Kasumi-1 (cell line): ENCODE data around the gene THOC2.
"Not testable (repeated sequence)": the region's sequence is repeated elsewhere in the genome, so short reads cannot be mapped to it uniquely, and the experiment has no call there.

Experiments
- DNase-seq, 2 experiments: peaks; one replicate each; lab custom pipeline; 2025; lab: John Stamatoyannopoulos, UW

The THOC2 gene

GRCh38 chrX:123735137-123735536 lies 2.3 kb upstream of the THOC2 start:
- not testable (repeated sequence) for DNase-seq

- not testable (repeated sequence) for DNase-seq
Measured at GRCh38 chrX:123734079-123734478, 1.2 kb upstream of the THOC2 start.

DNA sequence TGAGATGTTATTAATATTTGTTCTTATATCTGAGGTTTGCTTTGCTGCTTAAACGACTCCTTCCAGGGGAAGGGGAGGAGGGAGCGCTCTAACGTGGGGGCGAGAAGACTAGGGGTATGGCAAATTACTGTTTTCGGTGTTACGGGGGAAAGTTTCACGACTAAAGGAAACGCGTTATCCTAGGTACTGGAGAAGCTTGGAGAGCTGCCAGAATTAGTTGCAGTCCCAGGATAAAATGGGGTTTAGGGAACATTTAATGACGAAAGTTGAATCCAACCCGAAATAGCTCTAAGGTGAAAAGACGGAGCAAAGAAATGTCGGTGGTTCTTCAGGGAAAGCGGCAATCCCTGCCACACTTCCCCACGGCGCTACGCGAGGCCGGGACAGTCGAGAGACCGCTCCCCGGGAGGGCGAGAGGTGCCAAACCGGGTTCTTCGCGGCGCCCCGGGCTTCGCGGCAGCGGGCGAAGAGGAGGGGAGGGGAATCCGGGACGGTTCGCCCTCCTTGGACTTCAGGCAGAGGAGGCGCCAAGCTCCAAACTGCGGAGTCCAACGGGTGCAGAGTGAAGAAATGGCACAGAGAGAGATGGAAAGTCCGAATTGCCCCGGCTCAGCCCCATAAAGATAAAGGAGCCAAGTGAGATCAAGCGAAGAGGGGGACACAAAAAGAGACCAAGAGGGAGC lies 724 bp downstream of the THOC2 start:
- DNase-seq = no peak

- DNase-seq = peak; percentile 2 to 8
Measured at GRCh38 chrX:123731258-123731986, 1.4 kb downstream of the THOC2 start.

DNA sequence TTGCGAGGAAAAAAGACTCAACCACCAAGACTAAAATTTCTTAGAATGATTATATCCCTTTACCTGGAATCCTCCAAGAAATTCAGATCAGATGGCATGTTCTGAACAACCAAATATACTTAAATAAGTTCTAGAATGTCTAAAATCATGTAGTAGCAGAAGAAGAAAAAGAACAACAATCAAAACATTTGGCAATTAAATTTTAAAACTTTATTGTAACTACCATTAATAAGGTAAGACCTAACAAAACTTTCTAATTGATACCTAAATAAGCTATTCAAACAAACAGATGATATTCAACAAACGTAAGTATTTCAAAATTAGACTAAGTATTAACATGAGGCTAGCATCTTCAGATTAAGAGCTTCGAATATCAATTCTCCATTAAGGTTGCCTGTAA lies 4.3 kb downstream of the THOC2 start:
- no peak for DNase-seq

DNA sequence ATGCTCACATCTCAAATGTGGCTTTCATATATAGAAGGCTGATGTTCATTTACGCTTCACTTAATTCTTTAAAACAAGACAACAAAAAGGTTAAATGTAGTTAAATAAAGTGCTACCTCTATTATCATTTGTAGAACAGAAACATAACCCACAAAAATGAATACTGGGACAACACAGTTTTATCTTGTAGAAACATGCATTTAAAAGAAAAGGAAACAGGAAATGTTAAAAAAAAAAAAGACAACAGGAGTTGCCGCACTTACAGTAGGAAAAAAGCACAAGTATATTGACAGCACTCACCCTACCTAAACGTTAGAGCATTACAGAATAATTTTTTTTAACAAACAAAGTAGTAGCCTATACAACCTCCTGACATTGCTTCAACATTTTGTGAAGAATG lies 4.8 kb downstream of the THOC2 start:
- no peak for DNase-seq

DNA sequence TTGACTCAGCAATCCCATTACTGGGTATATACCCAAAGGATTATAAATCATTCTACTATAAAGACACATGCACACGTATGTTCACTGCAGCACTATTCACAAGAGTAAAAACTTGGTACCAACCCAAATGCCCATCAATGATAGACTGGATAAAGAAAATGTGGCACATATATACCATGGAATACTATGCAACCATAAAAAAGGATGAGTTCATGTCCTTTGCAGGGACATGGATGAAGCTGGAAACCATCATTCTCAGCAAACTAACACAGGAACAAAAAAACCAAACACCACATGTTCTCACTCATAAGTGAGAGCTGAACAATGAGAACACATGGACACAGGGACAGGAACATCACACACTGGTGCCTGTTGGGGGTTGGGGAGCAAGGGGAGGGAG lies 10.7 kb downstream of the THOC2 start:
- DNase-seq = not testable (repeated sequence)

DNA sequence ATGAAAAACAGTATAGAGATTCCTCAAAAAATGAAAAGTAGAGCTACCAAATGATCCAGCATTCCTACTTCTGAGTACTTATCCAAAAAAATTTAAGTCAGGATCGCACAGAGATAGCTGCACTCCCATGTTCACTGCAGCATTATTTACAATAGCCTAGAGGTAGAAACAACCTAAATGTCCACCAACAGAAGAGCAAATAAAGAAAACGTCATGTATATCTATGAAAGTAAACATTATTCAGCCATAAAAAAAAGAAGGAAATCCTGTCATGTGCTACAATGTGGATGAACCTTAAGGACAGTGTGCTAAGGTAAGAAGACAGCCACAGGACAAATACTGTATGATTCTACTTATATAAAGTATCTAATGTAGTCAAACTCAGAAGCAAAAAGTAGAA lies 12.4 kb downstream of the THOC2 start:
- DNase-seq = no peak

DNA sequence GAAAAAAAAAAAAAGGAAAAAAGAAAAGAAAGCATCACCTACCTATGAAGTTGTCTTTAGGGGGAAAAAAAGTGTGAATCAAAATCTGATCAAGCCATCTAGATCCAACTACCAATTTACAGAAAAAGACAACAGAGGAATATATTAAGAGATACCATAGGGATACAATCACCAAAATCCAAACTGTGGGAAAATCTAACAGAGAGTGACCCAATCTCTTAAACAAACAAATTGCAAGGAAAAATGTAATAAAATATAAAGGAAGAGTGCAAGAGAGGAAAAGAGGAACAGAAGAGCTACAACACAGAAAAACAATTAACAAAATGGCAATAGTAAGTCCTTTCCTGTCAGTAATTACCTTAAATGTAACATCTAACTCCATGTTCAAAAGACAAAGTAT lies 19.0 kb downstream of the THOC2 start:
- no peak for DNase-seq

- DNase-seq = no peak
Measured at GRCh38 chrX:123713434-123713833, 19.4 kb downstream of the THOC2 start.

- DNase-seq = not testable (repeated sequence)
Measured at GRCh38 chrX:123711201-123711600, 21.7 kb downstream of the THOC2 start.

DNA sequence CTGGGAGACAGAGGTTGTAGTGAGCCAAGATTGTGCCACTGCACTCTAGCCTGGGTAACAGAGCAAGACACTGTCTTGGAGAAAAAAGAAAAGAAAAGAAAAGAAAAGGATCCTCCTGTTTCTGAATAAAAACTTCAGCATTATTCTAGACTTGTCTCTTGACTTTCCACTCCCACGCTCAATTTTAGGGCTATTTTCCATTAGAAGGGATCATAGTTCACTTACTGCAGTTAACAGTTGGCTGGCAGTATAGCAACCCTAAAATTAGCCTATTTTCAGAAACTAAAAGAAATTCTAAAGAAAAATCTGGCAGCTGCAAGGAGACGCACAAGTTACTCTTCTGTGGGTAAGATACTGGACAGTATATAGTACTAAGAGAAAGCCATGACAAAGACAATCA lies 28.1 kb downstream of the THOC2 start:
- no peak for DNase-seq

GRCh38 chrX:123698979-123699520 lies 33.8 kb downstream of the THOC2 start:
- DNase-seq = no peak

GRCh38 chrX:123696334-123696733 lies 36.5 kb downstream of the THOC2 start:
- DNase-seq = no peak

- DNase-seq = no peak
Measured at GRCh38 chrX:123695242-123695641, 37.6 kb downstream of the THOC2 start.

DNA sequence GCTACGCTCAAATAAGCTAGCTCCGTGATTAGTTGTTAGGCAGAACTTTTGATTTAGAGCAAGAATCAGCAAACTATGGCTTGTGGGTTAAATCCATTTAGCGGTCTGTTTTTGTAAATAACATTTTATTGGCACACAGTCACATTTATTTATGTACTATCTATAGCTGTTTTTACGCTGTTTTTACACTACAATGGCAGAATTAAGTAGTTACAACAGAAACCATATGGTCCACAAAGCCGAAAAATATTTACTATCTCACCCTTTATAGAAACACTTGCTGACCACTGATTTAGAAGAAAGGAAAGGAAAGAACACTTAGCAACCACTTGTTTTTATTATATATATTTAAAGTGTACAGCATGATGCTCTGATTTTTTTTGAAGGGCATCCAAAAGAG lies 41.1 kb downstream of the THOC2 start:
- DNase-seq = no peak

DNA sequence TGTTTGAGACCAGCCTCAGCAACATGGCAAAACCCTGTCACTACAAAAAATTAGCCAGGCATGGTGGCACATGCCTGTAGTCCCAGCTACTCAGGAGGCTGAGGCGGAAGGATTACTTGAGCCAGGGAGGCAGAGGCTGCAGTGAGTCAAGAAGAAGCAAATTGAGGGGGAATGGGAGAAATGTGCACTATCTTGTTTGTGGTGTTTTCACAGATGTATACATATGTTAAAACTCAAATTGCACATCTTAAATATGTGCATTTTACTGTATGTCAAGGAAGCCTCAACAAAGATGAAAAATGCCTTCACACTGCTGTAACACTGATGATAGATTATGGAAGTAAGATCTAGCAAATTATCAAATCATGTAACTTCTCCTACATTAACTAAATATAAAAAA lies 44.3 kb downstream of the THOC2 start:
- DNase-seq = no peak

- peak; percentile 24 for DNase-seq
Measured at GRCh38 chrX:123685232-123685631, 47.6 kb downstream of the THOC2 start.

DNA sequence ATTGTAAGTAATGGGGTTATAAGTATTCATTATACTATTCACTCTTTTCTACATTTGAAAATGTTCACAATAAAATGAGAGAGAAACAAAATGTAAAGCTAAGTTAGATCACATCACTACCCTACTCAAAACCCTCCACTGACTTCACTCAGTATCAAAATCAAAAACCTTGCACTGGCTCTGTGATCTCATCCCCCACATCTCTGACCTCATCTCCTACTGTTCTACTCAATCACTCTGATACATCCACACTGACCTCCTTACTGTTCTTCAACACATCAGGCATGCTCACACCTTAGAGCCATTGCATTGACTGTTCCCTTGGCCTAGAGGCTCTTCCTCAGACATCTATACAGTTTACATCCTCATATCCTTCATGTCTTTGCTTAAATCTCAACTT lies 50.7 kb downstream of the THOC2 start:
- DNase-seq = no peak

DNA sequence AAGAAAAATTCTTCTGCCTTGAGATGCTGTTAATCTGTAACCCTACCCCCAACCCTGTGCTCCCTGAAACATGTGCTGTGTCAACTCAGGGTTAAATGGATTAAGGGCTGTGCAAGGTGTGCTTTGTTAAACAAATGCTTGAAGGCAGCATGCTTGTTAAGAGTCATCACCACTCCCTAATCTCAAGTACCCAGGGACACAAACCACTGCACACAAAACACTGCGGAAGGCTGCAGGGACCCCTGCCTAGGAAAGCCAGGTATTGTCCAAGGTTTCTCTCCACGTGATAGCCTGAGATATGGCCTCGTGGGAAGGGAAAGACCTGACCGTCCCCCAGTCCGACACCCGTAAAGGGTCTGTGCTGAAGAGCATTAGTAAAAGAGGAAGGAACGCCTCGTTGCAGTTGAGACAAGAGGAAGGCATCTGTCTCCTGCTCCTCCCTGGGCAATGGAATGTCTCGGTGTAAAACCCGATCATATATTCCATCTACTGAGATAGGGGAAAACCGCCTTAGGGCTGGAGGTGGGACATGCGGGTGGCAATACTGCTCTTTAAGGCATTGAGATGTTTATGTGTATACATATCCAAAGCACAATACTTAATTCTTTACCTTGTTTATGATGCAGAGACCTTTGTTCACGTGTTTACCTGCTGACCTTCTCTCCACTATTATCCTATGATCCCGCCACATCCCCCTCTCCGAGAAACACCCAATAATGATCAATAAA lies 53.0 kb downstream of the THOC2 start:
- DNase-seq = not testable (repeated sequence)

GRCh38 chrX:123675154-123675553 lies 57.7 kb downstream of the THOC2 start:
- DNase-seq = no peak

- DNase-seq = no peak
Measured at GRCh38 chrX:123673813-123674212, 59.0 kb downstream of the THOC2 start.

DNA sequence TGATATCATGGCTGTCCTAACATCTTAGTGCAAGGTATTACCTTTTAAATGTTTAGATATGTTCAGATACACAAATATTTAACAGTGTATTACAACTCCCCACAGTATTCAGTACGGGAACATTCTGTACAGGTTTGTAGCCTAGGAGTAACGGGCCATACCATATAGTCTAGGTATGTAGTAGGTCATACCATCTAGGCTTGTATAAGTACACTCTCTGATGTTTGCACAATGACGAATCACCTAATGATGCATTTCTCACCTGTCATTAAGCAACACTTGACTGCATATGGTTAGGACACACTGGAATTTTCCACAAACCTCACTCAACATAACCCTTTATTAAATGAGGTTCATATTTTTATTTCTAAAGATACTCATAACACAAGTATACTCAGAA lies 67.7 kb downstream of the THOC2 start:
- no peak for DNase-seq
